Measurements from ENCODE around the gene ZGPAT. TPM values are rescaled to one million over a fixed set of nuclear protein-coding genes. Genes with fewer than 3 reads are reported as not detected.

Gene ZGPAT
- total and polyA plus RNA-seq, 9 of the 15 experiments (the other 6 are each of a cell fraction or from before 2014, with no cell fraction given) = 0.14 to 26.6 (median 7.4) TPM

DNA sequence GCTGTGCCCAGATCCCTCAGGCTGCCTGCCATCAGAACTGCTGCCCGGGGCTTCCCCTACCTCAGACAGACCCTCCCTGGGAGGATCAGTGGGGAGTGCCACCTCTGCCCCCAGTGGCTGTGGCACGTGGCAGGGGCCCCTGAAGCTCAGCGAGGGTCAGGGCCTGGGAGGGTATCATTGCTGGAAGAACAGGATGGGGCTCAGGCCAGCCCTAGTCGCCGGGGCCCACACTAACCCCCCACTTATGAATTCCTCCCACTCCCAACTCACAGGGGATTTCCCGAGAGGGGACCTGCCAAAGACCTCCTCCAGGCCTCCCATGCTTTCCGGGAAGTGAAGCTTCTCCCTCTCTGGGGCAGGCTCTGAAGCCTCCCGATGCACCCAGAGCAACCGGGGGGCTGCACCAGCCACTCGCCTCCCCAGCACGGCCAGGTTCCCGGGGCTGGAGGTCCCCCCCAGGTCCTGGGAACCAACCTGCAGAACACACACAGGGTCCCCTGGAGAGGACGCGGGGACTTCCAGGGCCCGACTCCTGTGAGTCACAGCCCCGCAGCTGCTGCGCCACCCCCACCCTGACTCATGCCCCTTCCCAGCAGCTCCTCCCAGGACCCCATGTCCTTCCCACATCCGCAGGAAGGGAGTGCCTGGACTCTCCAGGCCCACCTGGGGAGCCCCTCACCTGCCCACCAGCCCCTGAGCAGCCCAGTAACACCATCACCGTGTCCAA lies 8.9 kb upstream of the ZGPAT start:
- Histone ChIP-seq H3K9ac (ENCODE audit: insufficient read depth in 1 of 2, low read depth in 2 of 2, low read length in 2 of 2) (peak overlapping the region; percentile 15 to 84; a peak in 3 of 4 replicates), H3K36me3 (ENCODE audit: control insufficient read depth, insufficient read depth, low read length) (peaks cover 28% of the 10 kb centered on the region; the same call in 2 of the 3 replicates), H3K27me3 (ENCODE audit: control insufficient read depth in 2 of 2, insufficient read depth in 2 of 2, low read length in 2 of 2) (no peaks in the 10 kb centered on the region), H3K27ac (ENCODE audit: extremely low read depth, low read depth, low read length) (peak overlapping the region; percentile 61), H3K9me1 (ENCODE audit: control insufficient read depth, insufficient read depth, low read length) (no peaks in the 10 kb centered on the region), H2AFZ (ENCODE audit: low read depth, low read length) (no peak overlapping the region), H3K4me3 (no peak overlapping the region), H4K20me1 (replicated peaks; ENCODE audit: control insufficient read depth, insufficient read depth, low read length) (no peaks in the 10 kb centered on the region; the same call in 1 of the 2 replicates), H3K4me2 (ENCODE audit: insufficient read depth, low read length) (no peak overlapping the region), H3K79me2 (ENCODE audit: control insufficient read depth, insufficient read depth, low read length) (no peaks in the 10 kb centered on the region), H3K4me1 (replicated peaks in 1 of 2; ENCODE audit: control insufficient read depth in 2 of 2, insufficient read depth in 2 of 2, low read length in 2 of 2) (peaks cover 9 to 92% of the 10 kb centered on the region in 2 experiments), H3K9me3 (replicated peaks; ENCODE audit: control insufficient read depth, insufficient read depth, low read depth, low read length) (no peaks in the 10 kb centered on the region)
- BruUV-seq (replicated peaks) = no TSS peak
- CTCF ChIA-PET (ENCODE audit: low intra/inter-chr PET ratio) = no interaction called here
- 47% methylated on average over 18 of the region's 19 CpGs for WGBS (ENCODE audit: insufficient coverage, low coverage, missing lambda C conversion rate)
- FAIRE-seq (no peak), ATAC-seq (peak; percentile 16), DNase-seq (ENCODE audit: extremely low read depth in 1 of 4, low spot score in 3 of 4) (peak in 3 of 4 experiments; percentile 54 to 62 (median 56))
- POLR2A ChIA-PET = interaction anchor here (0.6 to 3.1 kb wide), 6 partner anchors 9 to 262 kb away, joined by 3 to 27 read pairs (median 3); partner anchors contain the start of genes ARFRP1, TPD52L2 and ZGPAT
- in situ Hi-C loops (cut with MboI) = no loop called here
- intact Hi-C loops (cut with micrococcal nuclease) = no loop called here
- TF ChIP-seq U2AF1 (optimal IDR thresholded peaks at IDR 0.05; ENCODE audit: low read depth, low read length) (no peak), ZNF140 (CRISPR knock-in tag; IDR thresholded peaks at IDR 0.05) (no peak), PML (IDR thresholded peaks at IDR 0.05; ENCODE audit: low read length) (no peak), MCM2 (IDR thresholded peaks at IDR 0.05; ENCODE audit: low read depth) (no peak), FOSL1 (tag; conservative IDR thresholded peaks at IDR 0.05) (peak; percentile 90), SPI1 (IDR thresholded peaks at IDR 0.05; ENCODE audit: borderline replicate concordance, low read depth, low read length) (no peak), GTF2E2 (tag; IDR thresholded peaks at IDR 0.05) (no peak), NRF1 (conservative IDR thresholded peaks at IDR 0.05 in 1 of 2, IDR thresholded peaks at IDR 0.05 in 1 of 2) (no peak), SMAD4 (CRISPR knock-in tag; conservative IDR thresholded peaks at IDR 0.05) (no peak), ATF3 (IDR thresholded peaks at IDR 0.05) (peak; percentile 72), ATF3 (CRISPR knock-in tag; conservative IDR thresholded peaks at IDR 0.05) (no peak), ZBTB17 (CRISPR knock-in tag; IDR thresholded peaks at IDR 0.05) (no peak), MTA2 (IDR thresholded peaks at IDR 0.05; ENCODE audit: low read depth) (no peak), ZNF707 (CRISPR knock-in tag; conservative IDR thresholded peaks at IDR 0.05) (no peak), ZNF384 (IDR thresholded peaks at IDR 0.05; ENCODE audit: low read depth, low read length) (no peak), ZBED1 (IDR thresholded peaks at IDR 0.05) (0 out of 2 replicates have a peak, but pooled peaks have one; percentile 57), ATF2 (CRISPR knock-in tag; IDR thresholded peaks at IDR 0.05) (no peak), NCOA2 (IDR thresholded peaks at IDR 0.05; ENCODE audit: partially characterized antibody in 2 of 2) (no peak), ATF1 (CRISPR knock-in tag; IDR thresholded peaks at IDR 0.05) (no peak), ATF1 (tag; IDR thresholded peaks at IDR 0.05) (no peak)
